Activated B cell treated with CpG ODN at 0.5 μM for 24 hours (primary cell): ENCODE results near the gene PSMC5. TPM values are rescaled to one million over a fixed set of nuclear protein-coding genes. Genes with fewer than 3 reads are reported as not detected.
A peak's percentile ranks its signal among the peaks of the same experiment; 100 is the strongest.

ENCODE experiments used
- ATAC-seq: fragments of 200-7000 bp; cut with Tn5 transposase; one replicate; pipeline ENCODE4 v1.10.0; 2021; ENCODE audit warnings: low read depth, mild to moderate bottlenecking, moderate library complexity
- CTCF ChIA-PET: fragments of 350-600 bp; sonication (Branson Sonifier 250); formaldehyde crosslinking; loops from one replicate; lab custom pipeline; 2021; ENCODE audit warnings: antibody characterized with exemption; lab: Charles Lee
- POLR2A ChIA-PET: fragments of 350-600 bp; sonication (Branson Sonifier 250); formaldehyde crosslinking; loops from one replicate; lab custom pipeline; 2021; ENCODE audit warnings: antibody characterized with exemption; lab: Charles Lee
- DNase-seq: peaks from one replicate; pipeline ENCODE4 v3.0.0; 2022
- H3K27ac Mint-ChIP-seq: one replicate; pipeline ENCODE4 v1.8.0; 2020; ENCODE audit warnings: mixed read lengths
- H3K27me3 Mint-ChIP-seq: one replicate; pipeline ENCODE4 v1.8.0; 2021; ENCODE audit warnings: mixed read lengths
- H3K36me3 Mint-ChIP-seq: one replicate; pipeline ENCODE4 v1.8.0; 2021; ENCODE audit warnings: low read depth, mixed read lengths
- H3K4me1 Mint-ChIP-seq: one replicate; pipeline ENCODE4 v1.8.0; 2021; ENCODE audit warnings: mixed read lengths
- H3K4me3 Mint-ChIP-seq: one replicate; pipeline ENCODE4 v1.8.0; 2020; ENCODE audit warnings: mild to moderate bottlenecking, mixed read lengths
- H3K9me3 Mint-ChIP-seq: one replicate; pipeline ENCODE4 v1.8.0; 2020; ENCODE audit warnings: mixed read lengths
- intact Hi-C: fragments of 100-400 bp; cut with micrococcal nuclease; formaldehyde crosslinking; loops from one replicate; pipeline ENCODE4 v1.15.1; 2024
- total RNA-seq: library from RNA; stranded (reverse); gene quantifications from 2 replicates; pipeline ENCODE4 v1.2.3, GENCODE V29; 2022
- TF ChIP-seq, protein P1 (sequence below): fragments of 200-600 bp; IDR thresholded peaks from one replicate; pipeline ENCODE4 v1.8.0; 2022; ENCODE audit warnings: antibody characterized with exemption, mild to moderate bottlenecking

PSMC5 gene
- total RNA-seq, 1 donor from 2014 or later: 157 TPM

DNA sequence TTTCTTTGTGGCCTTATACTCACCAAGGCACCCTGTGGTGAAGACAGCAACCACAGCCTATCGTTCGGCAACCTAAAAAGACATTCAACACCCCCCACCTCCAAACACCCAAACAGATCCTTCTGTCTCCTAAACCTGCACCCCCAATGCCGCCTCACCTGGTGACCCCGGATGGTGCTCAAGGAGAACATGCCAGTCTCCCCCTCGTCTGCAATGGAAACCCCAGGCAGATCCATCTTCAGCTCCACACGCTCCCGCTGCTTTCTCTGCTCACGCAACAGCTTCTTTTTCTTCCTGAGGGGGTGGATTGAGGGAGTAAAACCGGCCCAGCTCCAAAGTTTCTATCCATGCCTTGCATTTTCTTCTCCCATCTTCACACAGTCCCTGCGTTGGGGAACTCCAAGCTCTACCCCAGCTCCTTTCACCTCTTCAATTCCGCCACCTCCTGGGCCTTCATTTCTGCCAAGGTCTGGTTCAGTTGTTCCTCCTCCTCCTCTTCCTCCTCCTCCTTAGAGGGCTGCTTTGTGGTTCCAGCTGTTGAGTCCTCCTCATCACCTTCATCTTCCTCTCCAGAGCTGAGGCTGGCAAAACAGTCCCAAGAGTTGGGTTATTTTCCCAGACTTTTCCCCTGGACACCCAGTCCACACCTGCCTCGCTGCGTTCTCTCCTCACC lies 3.4 kb upstream of the PSMC5 start:
- POLR2A ChIA-PET: interaction anchor here (0.5 to 0.8 kb wide), 4 partner anchors 104 to 665 kb away, joined by 3 read pairs; partner anchors contain the start of gene LIMD2
- ATAC-seq (no peak), DNase-seq (no peak)
- peaks cover 90% of the 10 kb centered on the region for H3K36me3 Mint-ChIP-seq
- no peaks in the 10 kb centered on the region for H3K27me3 Mint-ChIP-seq
- H3K9me3 Mint-ChIP-seq: no peaks in the 10 kb centered on the region
- intact Hi-C loops: no loop called here
- TF ChIP-seq, protein P1, sequence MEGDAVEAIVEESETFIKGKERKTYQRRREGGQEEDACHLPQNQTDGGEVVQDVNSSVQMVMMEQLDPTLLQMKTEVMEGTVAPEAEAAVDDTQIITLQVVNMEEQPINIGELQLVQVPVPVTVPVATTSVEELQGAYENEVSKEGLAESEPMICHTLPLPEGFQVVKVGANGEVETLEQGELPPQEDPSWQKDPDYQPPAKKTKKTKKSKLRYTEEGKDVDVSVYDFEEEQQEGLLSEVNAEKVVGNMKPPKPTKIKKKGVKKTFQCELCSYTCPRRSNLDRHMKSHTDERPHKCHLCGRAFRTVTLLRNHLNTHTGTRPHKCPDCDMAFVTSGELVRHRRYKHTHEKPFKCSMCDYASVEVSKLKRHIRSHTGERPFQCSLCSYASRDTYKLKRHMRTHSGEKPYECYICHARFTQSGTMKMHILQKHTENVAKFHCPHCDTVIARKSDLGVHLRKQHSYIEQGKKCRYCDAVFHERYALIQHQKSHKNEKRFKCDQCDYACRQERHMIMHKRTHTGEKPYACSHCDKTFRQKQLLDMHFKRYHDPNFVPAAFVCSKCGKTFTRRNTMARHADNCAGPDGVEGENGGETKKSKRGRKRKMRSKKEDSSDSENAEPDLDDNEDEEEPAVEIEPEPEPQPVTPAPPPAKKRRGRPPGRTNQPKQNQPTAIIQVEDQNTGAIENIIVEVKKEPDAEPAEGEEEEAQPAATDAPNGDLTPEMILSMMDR: no peak
- H3K27ac Mint-ChIP-seq: peak overlapping the region; percentile 59
- H3K4me3 Mint-ChIP-seq: no peak overlapping the region
- CTCF ChIA-PET: no interaction called here
- peaks cover 66% of the 10 kb centered on the region for H3K4me1 Mint-ChIP-seq

DNA sequence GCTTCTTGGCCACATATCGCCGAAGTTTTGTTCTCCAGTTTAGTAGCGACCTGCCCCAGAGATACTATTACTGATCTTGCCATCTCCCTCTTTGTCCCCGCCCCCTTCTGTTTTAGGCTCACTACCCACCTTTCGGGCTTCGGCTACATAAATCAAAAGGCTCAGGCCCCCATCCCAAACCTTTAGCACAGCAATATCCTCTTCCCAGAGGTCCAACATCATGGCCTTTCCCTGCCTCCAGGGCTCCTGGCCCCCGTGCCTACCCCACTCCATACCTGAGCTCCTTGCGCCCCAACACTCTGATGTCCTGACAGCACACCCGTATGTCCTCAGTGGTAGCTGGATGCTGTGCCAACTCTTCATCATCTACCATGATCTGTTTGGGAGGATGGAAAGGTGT lies 2.9 kb upstream of the PSMC5 start:
- peaks cover 90% of the 10 kb centered on the region for H3K36me3 Mint-ChIP-seq
- CTCF ChIA-PET: no interaction called here
- no peaks in the 10 kb centered on the region for H3K27me3 Mint-ChIP-seq
- POLR2A ChIA-PET: interaction anchor here (0.8 to 5.9 kb wide), 2 partner anchors 17 to 321 kb away, joined by 3 to 112 read pairs; partner anchors contain the start of gene SMARCD2
- ATAC-seq (no peak), DNase-seq (no peak)
- peak overlapping the region; percentile 59 for H3K27ac Mint-ChIP-seq
- TF ChIP-seq, protein P1: no peak
- intact Hi-C loops: no loop called here
- H3K9me3 Mint-ChIP-seq: no peaks in the 10 kb centered on the region
- H3K4me1 Mint-ChIP-seq: peaks cover 67% of the 10 kb centered on the region
- H3K4me3 Mint-ChIP-seq: no peak overlapping the region

DNA sequence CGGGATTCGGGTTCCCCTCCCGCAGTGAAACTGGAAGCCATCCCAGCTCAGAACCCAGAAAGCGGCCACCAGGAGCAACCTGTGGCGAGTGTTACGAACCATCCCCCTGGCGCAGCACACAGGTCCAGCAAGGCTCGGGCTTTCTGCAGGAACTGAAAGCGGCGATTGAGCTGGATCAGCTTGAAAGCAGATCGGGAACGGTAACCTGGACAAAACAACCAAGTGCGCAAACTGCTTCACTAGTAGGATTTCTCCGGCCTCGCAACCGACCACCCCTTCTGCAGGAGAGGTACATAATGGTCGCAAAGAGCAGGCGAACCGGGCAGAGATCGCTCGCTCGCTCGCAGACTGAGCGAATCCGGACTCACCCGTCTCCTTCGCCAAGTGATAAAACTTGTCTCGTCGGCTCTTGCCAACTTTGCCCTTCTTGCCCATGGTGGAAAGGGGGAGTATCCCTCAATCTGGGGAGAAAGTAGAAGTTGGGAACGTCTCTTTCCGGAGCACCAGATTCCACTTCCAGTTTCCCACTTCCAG lies 696 bp upstream of the PSMC5 start:
- H3K4me1 Mint-ChIP-seq: peaks cover 77% of the 10 kb centered on the region
- H3K36me3 Mint-ChIP-seq: peaks cover 90% of the 10 kb centered on the region
- ATAC-seq: peak; percentile 4
- no peaks in the 10 kb centered on the region for H3K9me3 Mint-ChIP-seq
- peak overlapping the region; percentile 100 for H3K27ac Mint-ChIP-seq
- CTCF ChIA-PET: interaction anchor here (1.4 to 1.5 kb wide), 2 partner anchors 17 to 22 kb away, joined by 4 to 5 read pairs; partner anchors contain the start of gene SMARCD2
- intact Hi-C loops: loop anchor here (1.0 to 2.0 kb wide), 9 partner anchors 9 to 680 kb away; partner anchors contain the start of genes CCDC47, CEP95, CYB561 and DDX5
- POLR2A ChIA-PET: interaction anchor here (0.8 to 5.9 kb wide), 11 partner anchors 10 to 679 kb away, joined by 3 to 112 read pairs (median 11); partner anchors contain the start of genes CCDC47, CD79B, DDX42 and LIMD2
- H3K4me3 Mint-ChIP-seq: peak overlapping the region; percentile 98
- no peaks in the 10 kb centered on the region for H3K27me3 Mint-ChIP-seq
- peak; percentile 34 for DNase-seq
- TF ChIP-seq, protein P1: no peak

DNA sequence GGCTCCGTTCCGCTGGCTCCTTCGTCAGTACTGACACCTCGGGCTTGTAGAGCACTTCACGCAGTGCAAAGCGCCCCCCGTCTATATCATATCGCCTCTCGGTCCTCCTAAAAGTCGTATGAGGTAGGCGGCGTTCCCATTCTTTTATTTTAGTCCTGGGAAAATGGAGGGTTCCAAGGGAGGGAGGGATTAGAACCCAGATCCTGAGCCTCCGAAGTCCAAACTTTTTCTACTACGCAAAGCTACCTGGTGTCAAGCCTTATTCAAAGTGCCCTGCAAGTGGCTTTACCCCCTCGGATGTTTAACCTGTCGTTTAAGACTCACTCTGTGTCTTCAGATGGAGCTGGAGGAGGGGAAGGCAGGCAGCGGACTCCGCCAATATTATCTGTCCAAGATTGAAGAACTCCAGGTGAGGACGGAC lies 580 bp downstream of the PSMC5 start:
- Mint-ChIP-seq H3K4me3 (peak overlapping the region; percentile 98), H3K36me3 (peaks cover 90% of the 10 kb centered on the region), H3K9me3 (no peaks in the 10 kb centered on the region), H3K27me3 (no peaks in the 10 kb centered on the region), H3K27ac (peak overlapping the region; percentile 100), H3K4me1 (peaks cover 69% of the 10 kb centered on the region)
- POLR2A ChIA-PET: interaction anchor here (0.6 to 5.9 kb wide), 12 partner anchors 13 to 146 kb away, joined by 3 to 112 read pairs (median 6); partner anchors contain the start of genes CCDC47, DDX42 and SMARCD2
- intact Hi-C loops: loop anchor here (1.0 to 2.0 kb wide), 9 partner anchors 7 to 679 kb away; partner anchors contain the start of genes CCDC47, CEP95, CYB561 and DDX5
- CTCF ChIA-PET: interaction anchor here (0.9 to 1.2 kb wide), 3 partner anchors 13 to 133 kb away, joined by 3 to 4 read pairs (median 3); no protein-coding TSS in a partner anchor
- DNase-seq (no peak), ATAC-seq (no peak)
- TF ChIP-seq, protein P1: no peak
